Measurements from ENCODE around the gene SYN1. TPM values are rescaled to one million over a fixed set of nuclear protein-coding genes. Genes with fewer than 3 reads are reported as not detected.

SYN1 gene
- total RNA-seq, 1 donor from 2014 or later, result 5.7 TPM

- DNase-seq (ENCODE audit: low spot score in 2 of 2), result no peak
- H3K27ac ChIP-seq, result no peak overlapping the region
- no peaks in the 10 kb centered on the region for H3K9me3 ChIP-seq
- H3K27me3 ChIP-seq, result no peaks in the 10 kb centered on the region
- peak in 1 of 3 experiments; percentile 35 for TF ChIP-seq CTCF (IDR thresholded peaks at IDR 0.05)
- intact Hi-C loops (cut with DNase I), result loop anchor here (10.0 kb wide), 1 partner anchor 272 kb away; the partner anchor contains the start of gene ZNF81
- H3K36me3 ChIP-seq, result peaks cover 21 to 25% of the 10 kb centered on the region in 2 donors
- peaks cover 0 to 6% of the 10 kb centered on the region in 2 donors for H3K4me1 ChIP-seq
- H3K4me3 ChIP-seq, result peak overlapping the region in 1 of 2 donors; percentile 63
These were observed 56.9 kb downstream of the SYN1 start for GRCh38 chrX:47562615-47563243.

GRCh38 chrX:47561659-47562151, 58.0 kb downstream of the SYN1 start:
- no peaks in the 10 kb centered on the region for H3K9me3 ChIP-seq
- intact Hi-C loops (cut with DNase I), result loop anchor here (1.0 to 10.0 kb wide), 4 partner anchors 21 to 273 kb away; partner anchors contain the start of genes ELK1, TIMP1 and ZNF81
- DNase-seq (ENCODE audit: low spot score in 2 of 2), result no peak

GRCh38 chrX:47560934-47561658, 58.6 kb downstream of the SYN1 start, which contains the start of gene ARAF:
TSS of gene ARAF (plus strand) at chrX:47561205. CDS start at chrX:47562968, 1,763 bp downstream.
- intact Hi-C loops (cut with DNase I), result loop anchor here (1.0 to 10.0 kb wide), 4 partner anchors 21 to 274 kb away; partner anchors contain the start of genes ELK1, TIMP1 and ZNF81

More at GRCh38 chrX:47561659-47562151, 58.0 kb downstream of the SYN1 start:
- peak overlapping the region; percentile 85 to 95 for H3K27ac ChIP-seq
- no peaks in the 10 kb centered on the region for H3K27me3 ChIP-seq
- H3K36me3 ChIP-seq, result peaks cover 12 to 15% of the 10 kb centered on the region in 2 donors
- peak overlapping the region; percentile 53 to 63 for H3K4me3 ChIP-seq
- peaks cover 0 to 6% of the 10 kb centered on the region in 2 donors for H3K4me1 ChIP-seq
- TF ChIP-seq CTCF (IDR thresholded peaks at IDR 0.05), result no peak

GRCh38 chrX:47560179-47560933, 59.3 kb downstream of the SYN1 start:
- Histone ChIP-seq H3K27ac (peak overlapping the region; percentile 72 to 95), H3K27me3 (no peaks in the 10 kb centered on the region), H3K4me3 (peak overlapping the region; percentile 53 to 63), H3K9me3 (no peaks in the 10 kb centered on the region), H3K4me1 (peaks cover 0 to 6% of the 10 kb centered on the region in 2 donors), H3K36me3 (peaks cover 6 to 11% of the 10 kb centered on the region in 2 donors)
- intact Hi-C loops (cut with DNase I), result loop anchor here (2.0 to 10.0 kb wide), 2 partner anchors 90 to 274 kb away; partner anchors contain the start of genes ELK1 and ZNF81
- no peak for DNase-seq (ENCODE audit: low spot score in 2 of 2)
- no peak for TF ChIP-seq CTCF (IDR thresholded peaks at IDR 0.05)

More at GRCh38 chrX:47560934-47561658, 58.6 kb downstream of the SYN1 start, which contains the start of gene ARAF:
- Histone ChIP-seq H3K36me3 (peaks cover 6 to 11% of the 10 kb centered on the region in 2 donors), H3K27ac (peak within 1 kb of the TSS; percentile 85 to 95), H3K9me3 (no peaks in the 10 kb centered on the region), H3K4me1 (peaks cover 0 to 6% of the 10 kb centered on the region in 2 donors), H3K27me3 (no peaks in the 10 kb centered on the region), H3K4me3 (peak within 1 kb of the TSS; percentile 53 to 63)
- DNase-seq (ENCODE audit: low spot score in 2 of 2), result peak; percentile 95 to 98
- no peak for TF ChIP-seq CTCF (IDR thresholded peaks at IDR 0.05)

GRCh38 chrX:47558436-47558835, 61.2 kb downstream of the SYN1 start:
- Histone ChIP-seq H3K27me3 (no peaks in the 10 kb centered on the region), H3K4me1 (peaks cover 0 to 6% of the 10 kb centered on the region in 2 donors), H3K9me3 (no peaks in the 10 kb centered on the region), H3K27ac (no peak overlapping the region), H3K36me3 (peaks cover 0 to 8% of the 10 kb centered on the region in 2 donors), H3K4me3 (no peak overlapping the region)
- no peak for DNase-seq (ENCODE audit: low spot score in 2 of 2)
- intact Hi-C loops (cut with DNase I), result no loop called here
- TF ChIP-seq CTCF (IDR thresholded peaks at IDR 0.05), result no peak

Data from ascending aorta (tissue), 2 donors.